ENCODE data around the gene KDM5B. TPM values are rescaled to one million over a fixed set of nuclear protein-coding genes. Genes with fewer than 3 reads are reported as not detected.

The KDM5B gene
- total and polyA plus RNA-seq, 2 of the 8 experiments (the other 6 are each of a cell fraction or from before 2014, with no cell fraction given) = 73.3 to 210 TPM

- TF ChIP-seq BCL11A (IDR thresholded peaks at IDR 0.05; ENCODE audit: low read depth in 2 of 2, low read length in 2 of 2) = no peak
- TF ChIP-seq EGR1 (IDR thresholded peaks at IDR 0.05; ENCODE audit: borderline replicate concordance, low read depth, low read length) = no peak
- TF ChIP-seq POLR2AphosphoS5 (IDR thresholded peaks at IDR 0.05; ENCODE audit: low read depth, low read length) = peak; percentile 58
- no peak for TF ChIP-seq SP1 (IDR thresholded peaks at IDR 0.05; ENCODE audit: low read depth, low read length)
- TF ChIP-seq MAX (IDR thresholded peaks at IDR 0.05) = peak; percentile 85
- TF ChIP-seq YY1 (IDR thresholded peaks at IDR 0.05; ENCODE audit: low read depth, low read length) = no peak
- no peak for TF ChIP-seq EP300 (IDR thresholded peaks at IDR 0.05; ENCODE audit: borderline replicate concordance in 1 of 2, low read depth in 2 of 2, low read length in 2 of 2)
- no peak for TF ChIP-seq HDAC6 (IDR thresholded peaks at IDR 0.05; ENCODE audit: low read depth, low read length)
- no peak for TF ChIP-seq TAF1 (IDR thresholded peaks at IDR 0.05; ENCODE audit: low read depth, low read length)
- TF ChIP-seq ZNF274 (IDR thresholded peaks at IDR 0.05; ENCODE audit: borderline replicate concordance, extremely low read depth, low read length) = no peak
- TF ChIP-seq CHD2 (IDR thresholded peaks at IDR 0.05; ENCODE audit: low read length) = no peak
- TF ChIP-seq RAD21 (IDR thresholded peaks at IDR 0.05 in 1 of 2, conservative IDR thresholded peaks at IDR 0.05 in 1 of 2; ENCODE audit: low read depth in 2 of 2, low read length in 2 of 2) = no peak
- no peak for TF ChIP-seq USF2 (IDR thresholded peaks at IDR 0.05; ENCODE audit: low read length)
- TF ChIP-seq RBBP5 (IDR thresholded peaks at IDR 0.05; ENCODE audit: borderline replicate concordance, low read depth, low read length) = no peak; the same call in 1 of the 2 replicates
- TF ChIP-seq SIN3A (conservative IDR thresholded peaks at IDR 0.05 in 1 of 2, IDR thresholded peaks at IDR 0.05 in 1 of 2; ENCODE audit: low read depth in 1 of 2, low read length in 2 of 2) = no peak
- no peak for TF ChIP-seq RFX5 (IDR thresholded peaks at IDR 0.05; ENCODE audit: borderline replicate concordance, low read depth, low read length)
- no peak for TF ChIP-seq CEBPB (IDR thresholded peaks at IDR 0.05; ENCODE audit: low read depth, low read length)
- no peak for TF ChIP-seq ATF2 (IDR thresholded peaks at IDR 0.05; ENCODE audit: low read length)
- no peak for TF ChIP-seq TCF12 (IDR thresholded peaks at IDR 0.05; ENCODE audit: low read depth, low read length)
- TF ChIP-seq RNF2 (IDR thresholded peaks at IDR 0.05; ENCODE audit: borderline replicate concordance, low read depth, low read length, missing control alignments, poor library complexity, severe bottlenecking) = no peak
These were observed 3.3 kb upstream of the KDM5B start (continued) for GRCh38 chr1:202811296-202812175.

All from H1 (cell line).